Activated B cell treated with CpG ODN at 0.5 μM for 24 hours (primary cell): Measurements from ENCODE around the gene PIH1D1. TPM values are rescaled to one million over a fixed set of nuclear protein-coding genes. Genes with fewer than 3 reads are reported as not detected.
A peak's percentile ranks its signal among the peaks of the same experiment; 100 is the strongest.

ENCODE experiments used
- ATAC-seq: fragments of 200-7000 bp; cut with Tn5 transposase; one replicate; pipeline ENCODE4 v1.10.0; 2021; ENCODE audit warnings: low read depth, mild to moderate bottlenecking, moderate library complexity
- CTCF ChIA-PET: fragments of 350-600 bp; sonication (Branson Sonifier 250); formaldehyde crosslinking; loops from one replicate; lab custom pipeline; 2021; ENCODE audit warnings: antibody characterized with exemption; lab: Charles Lee
- POLR2A ChIA-PET: fragments of 350-600 bp; sonication (Branson Sonifier 250); formaldehyde crosslinking; loops from one replicate; lab custom pipeline; 2021; ENCODE audit warnings: antibody characterized with exemption; lab: Charles Lee
- DNase-seq: peaks from one replicate; pipeline ENCODE4 v3.0.0; 2022
- H3K27ac Mint-ChIP-seq: one replicate; pipeline ENCODE4 v1.8.0; 2020; ENCODE audit warnings: mixed read lengths
- H3K27me3 Mint-ChIP-seq: one replicate; pipeline ENCODE4 v1.8.0; 2021; ENCODE audit warnings: mixed read lengths
- H3K36me3 Mint-ChIP-seq: one replicate; pipeline ENCODE4 v1.8.0; 2021; ENCODE audit warnings: low read depth, mixed read lengths
- H3K4me1 Mint-ChIP-seq: one replicate; pipeline ENCODE4 v1.8.0; 2021; ENCODE audit warnings: mixed read lengths
- H3K4me3 Mint-ChIP-seq: one replicate; pipeline ENCODE4 v1.8.0; 2020; ENCODE audit warnings: mild to moderate bottlenecking, mixed read lengths
- H3K9me3 Mint-ChIP-seq: one replicate; pipeline ENCODE4 v1.8.0; 2020; ENCODE audit warnings: mixed read lengths
- intact Hi-C: fragments of 100-400 bp; cut with micrococcal nuclease; formaldehyde crosslinking; loops from one replicate; pipeline ENCODE4 v1.15.1; 2024
- total RNA-seq: library from RNA; stranded (reverse); gene quantifications from 2 replicates; pipeline ENCODE4 v1.2.3, GENCODE V29; 2022
- TF ChIP-seq, protein P1 (sequence below): fragments of 200-600 bp; IDR thresholded peaks from one replicate; pipeline ENCODE4 v1.8.0; 2022; ENCODE audit warnings: antibody characterized with exemption, mild to moderate bottlenecking

PIH1D1 gene
- total RNA-seq, 1 donor from 2014 or later: 110 TPM

DNA sequence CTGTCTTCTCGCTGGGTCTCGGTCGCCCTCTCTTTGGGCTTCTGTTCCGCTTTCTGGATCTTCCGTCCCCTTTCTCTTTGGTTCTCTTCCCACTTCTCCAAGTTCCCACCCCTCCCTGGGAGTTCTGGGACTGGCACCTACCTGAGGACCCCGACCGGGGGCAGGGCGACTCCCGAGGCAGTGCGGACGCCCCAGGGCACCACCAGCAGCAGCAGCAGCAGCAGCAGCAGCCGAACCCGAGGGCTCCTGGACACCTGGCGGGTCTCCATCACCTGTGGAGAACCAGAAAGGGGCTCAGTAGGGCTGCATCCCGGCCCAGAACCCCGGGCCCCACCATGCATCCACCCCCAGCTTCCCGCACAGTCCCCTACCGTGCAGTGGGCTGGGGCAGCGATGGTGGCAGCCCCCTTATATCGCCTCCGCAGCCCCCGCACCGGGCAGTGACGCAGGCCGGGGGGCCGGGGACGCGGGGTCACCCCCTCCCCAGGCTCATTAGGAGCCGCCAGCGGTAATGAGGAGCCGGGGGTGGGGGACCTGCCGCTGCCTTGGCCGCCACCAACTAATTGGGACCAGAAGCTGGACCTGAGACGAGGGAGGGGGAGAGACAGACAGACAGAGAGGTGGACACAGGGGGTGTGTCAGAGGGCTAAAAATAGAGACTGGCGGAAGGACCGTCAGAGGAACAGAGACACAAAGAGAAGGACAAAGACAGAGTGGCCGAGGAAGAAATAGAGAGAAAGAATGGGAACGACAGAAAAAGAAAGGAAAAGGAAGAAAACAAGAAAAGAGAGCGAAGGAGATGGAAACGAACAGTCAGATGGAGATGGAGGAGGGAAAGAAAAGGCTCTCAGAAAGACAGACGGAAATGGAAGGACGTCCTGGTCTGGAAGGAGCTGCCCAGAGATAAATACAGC lies 28.3 kb downstream of the PIH1D1 start, which contains the start of gene PTH2:
Gene PTH2, minus strand, starts transcription at position 371 of the 914 bp plus-strand sequence. Its CDS starts 102 bp downstream, at position 269.
- POLR2A ChIA-PET: no interaction called here
- Mint-ChIP-seq H3K9me3 (no peaks in the 10 kb centered on the region), H3K4me3 (peak within 1 kb of the TSS; percentile 77), H3K27ac (peak within 1 kb of the TSS; percentile 2), H3K27me3 (peaks cover 83% of the 10 kb centered on the region), H3K36me3 (no peaks in the 10 kb centered on the region), H3K4me1 (peaks cover 64% of the 10 kb centered on the region)
- DNase-seq (no peak), ATAC-seq (peak; percentile 22)
- intact Hi-C loops: loop anchor here (2.0 kb wide), 2 partner anchors 15 to 17 kb away; partner anchors contain the start of gene SLC17A7
- TF ChIP-seq, protein P1, sequence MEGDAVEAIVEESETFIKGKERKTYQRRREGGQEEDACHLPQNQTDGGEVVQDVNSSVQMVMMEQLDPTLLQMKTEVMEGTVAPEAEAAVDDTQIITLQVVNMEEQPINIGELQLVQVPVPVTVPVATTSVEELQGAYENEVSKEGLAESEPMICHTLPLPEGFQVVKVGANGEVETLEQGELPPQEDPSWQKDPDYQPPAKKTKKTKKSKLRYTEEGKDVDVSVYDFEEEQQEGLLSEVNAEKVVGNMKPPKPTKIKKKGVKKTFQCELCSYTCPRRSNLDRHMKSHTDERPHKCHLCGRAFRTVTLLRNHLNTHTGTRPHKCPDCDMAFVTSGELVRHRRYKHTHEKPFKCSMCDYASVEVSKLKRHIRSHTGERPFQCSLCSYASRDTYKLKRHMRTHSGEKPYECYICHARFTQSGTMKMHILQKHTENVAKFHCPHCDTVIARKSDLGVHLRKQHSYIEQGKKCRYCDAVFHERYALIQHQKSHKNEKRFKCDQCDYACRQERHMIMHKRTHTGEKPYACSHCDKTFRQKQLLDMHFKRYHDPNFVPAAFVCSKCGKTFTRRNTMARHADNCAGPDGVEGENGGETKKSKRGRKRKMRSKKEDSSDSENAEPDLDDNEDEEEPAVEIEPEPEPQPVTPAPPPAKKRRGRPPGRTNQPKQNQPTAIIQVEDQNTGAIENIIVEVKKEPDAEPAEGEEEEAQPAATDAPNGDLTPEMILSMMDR: no peak
- CTCF ChIA-PET: no interaction called here

DNA sequence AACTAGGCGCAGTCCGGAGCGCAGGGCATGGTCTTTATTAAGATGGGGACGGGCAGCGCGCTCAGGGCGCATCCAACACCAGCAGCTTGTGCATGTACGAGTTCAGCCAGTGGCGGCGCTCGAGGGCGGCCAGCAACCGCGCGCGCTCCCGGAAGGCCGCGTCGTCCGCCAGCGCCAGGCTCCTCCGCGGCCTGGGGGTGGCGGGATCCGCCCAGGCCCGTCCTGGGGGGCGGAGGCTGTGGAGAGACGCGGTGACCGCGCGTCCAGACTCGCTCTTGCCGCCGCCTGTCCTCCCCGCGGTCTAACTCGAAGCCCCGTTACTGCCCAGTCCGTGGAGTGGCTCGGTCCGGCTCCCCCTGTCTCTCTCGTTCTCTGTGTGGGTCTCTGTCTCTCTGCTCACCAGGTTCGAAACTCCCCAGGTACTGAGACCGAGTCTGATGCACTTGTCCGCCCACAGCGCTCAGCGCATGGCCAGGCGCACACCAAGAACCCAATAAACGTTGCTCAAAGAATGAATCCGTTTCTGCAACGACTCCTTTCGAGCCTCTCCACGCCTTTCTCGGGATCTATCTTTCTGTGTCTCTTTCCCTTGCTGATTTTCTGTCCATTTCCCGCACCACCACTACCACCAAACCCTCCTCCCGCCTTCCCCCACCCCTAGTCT lies 29.1 kb downstream of the PIH1D1 start:
- intact Hi-C loops: loop anchor here (2.0 kb wide), 2 partner anchors 14 to 18 kb away; partner anchors contain the start of gene SLC17A7
- no peaks in the 10 kb centered on the region for H3K36me3 Mint-ChIP-seq
- peak overlapping the region; percentile 77 for H3K4me3 Mint-ChIP-seq
- H3K27ac Mint-ChIP-seq: no peak overlapping the region
- ChIA-PET POLR2A (interaction anchor here (0.5 to 0.8 kb wide), 2 partner anchors 29 to 428 kb away, joined by 3 read pairs; partner anchors contain the start of gene PIH1D1), CTCF (no interaction called here)
- H3K9me3 Mint-ChIP-seq: no peaks in the 10 kb centered on the region
- peaks cover 57% of the 10 kb centered on the region for H3K4me1 Mint-ChIP-seq
- DNase-seq: no peak
- TF ChIP-seq, protein P1: no peak
- ATAC-seq: peak; percentile 46
- H3K27me3 Mint-ChIP-seq: peaks cover 83% of the 10 kb centered on the region

DNA sequence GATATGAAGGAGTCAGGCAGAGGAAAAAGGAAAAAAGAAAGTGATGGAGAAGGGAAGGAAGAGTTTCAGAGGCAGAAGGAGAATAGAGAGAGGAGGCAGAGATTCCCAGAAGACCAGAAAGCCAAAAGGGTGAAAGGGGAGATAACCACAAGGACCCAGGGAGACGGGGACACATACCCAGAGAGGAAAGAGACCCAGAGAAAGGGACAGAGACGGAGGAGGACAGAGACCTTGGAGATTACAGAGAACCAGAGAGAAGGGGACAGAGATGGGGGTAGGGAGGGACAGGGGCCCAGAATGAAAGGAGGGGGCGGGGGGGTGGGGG lies 29.8 kb downstream of the PIH1D1 start:
- POLR2A ChIA-PET: interaction anchor here (0.8 kb wide), 1 partner anchor 30 kb away, joined by 3 read pairs; the partner anchor contains the start of gene PIH1D1
- peaks cover 81% of the 10 kb centered on the region for H3K27me3 Mint-ChIP-seq
- H3K9me3 Mint-ChIP-seq: no peaks in the 10 kb centered on the region
- no peaks in the 10 kb centered on the region for H3K36me3 Mint-ChIP-seq
- peak overlapping the region; percentile 12 for H3K4me3 Mint-ChIP-seq
- DNase-seq (no peak), ATAC-seq (no peak)
- CTCF ChIA-PET: no interaction called here
- TF ChIP-seq, protein P1: no peak
- peaks cover 52% of the 10 kb centered on the region for H3K4me1 Mint-ChIP-seq
- no peak overlapping the region for H3K27ac Mint-ChIP-seq
- intact Hi-C loops: loop anchor here (2.0 kb wide), 2 partner anchors 13 to 19 kb away; partner anchors contain the start of gene SLC17A7

DNA sequence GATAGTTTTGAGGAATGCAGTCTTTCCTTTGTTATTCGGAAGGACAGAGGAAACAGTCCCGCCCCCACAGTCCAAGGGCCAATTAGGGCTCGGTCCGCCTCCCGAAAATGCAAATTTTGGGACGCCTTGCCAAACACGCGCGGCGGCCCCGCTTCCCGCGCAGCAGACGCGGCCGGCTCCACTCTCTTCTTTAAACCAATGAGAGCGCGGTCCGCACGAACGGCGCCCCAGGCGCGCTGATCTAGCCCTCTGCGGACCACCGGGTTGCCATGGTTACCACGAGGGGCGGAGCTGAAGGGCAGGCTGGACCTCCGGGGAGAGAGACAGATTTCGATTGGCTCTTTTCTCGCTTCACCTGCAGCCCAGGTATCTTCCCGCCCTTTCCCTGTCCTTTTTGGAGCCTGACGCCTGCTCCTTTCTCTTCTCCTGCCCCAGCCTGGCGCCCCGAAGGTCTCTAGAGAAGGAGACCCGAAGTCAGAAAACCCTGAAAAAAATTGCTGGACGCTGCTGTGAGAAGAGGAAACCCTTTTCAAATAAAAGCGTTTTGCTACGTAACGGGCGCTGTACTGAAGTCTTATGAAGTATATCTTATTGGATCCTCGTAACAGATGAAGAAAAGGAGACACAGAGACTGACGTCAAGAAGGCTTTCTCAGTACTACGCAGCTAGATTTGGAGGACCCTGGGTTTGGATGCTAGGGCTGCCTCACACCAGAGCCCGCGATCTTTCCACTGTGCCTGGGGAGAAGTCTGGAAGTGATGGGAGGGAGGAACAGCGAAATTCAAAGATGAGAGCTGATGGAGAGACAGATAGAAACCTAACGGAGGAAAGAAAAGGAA lies 30.4 kb downstream of the PIH1D1 start:
- H3K4me1 Mint-ChIP-seq: peaks cover 46% of the 10 kb centered on the region
- H3K27me3 Mint-ChIP-seq: peaks cover 75% of the 10 kb centered on the region
- H3K9me3 Mint-ChIP-seq: no peaks in the 10 kb centered on the region
- intact Hi-C loops: no loop called here
- ChIA-PET CTCF (no interaction called here), POLR2A (interaction anchor here (0.8 to 1.0 kb wide), 2 partner anchors 30 to 106 kb away, joined by 3 read pairs; partner anchors contain the start of genes PIH1D1 and RCN3)
- H3K4me3 Mint-ChIP-seq: peak overlapping the region; percentile 33
- TF ChIP-seq, protein P1: no peak
- no peak overlapping the region for H3K27ac Mint-ChIP-seq
- ATAC-seq: peak; percentile 38
- no peak for DNase-seq
- no peaks in the 10 kb centered on the region for H3K36me3 Mint-ChIP-seq
